Caco-2 (cell line): ENCODE data around the gene CFD. TPM values are rescaled to one million over a fixed set of nuclear protein-coding genes. Genes with fewer than 3 reads are reported as not detected.
"Not testable (repeated sequence)": the region's sequence is repeated elsewhere in the genome, so short reads cannot be mapped to it uniquely, and the experiment has no call there.

Experiments used
- BruUV-seq: library from RNA; stranded (reverse); fragments of 400-500 nt; replicated peaks from 2 replicates; lab custom pipeline; 2021; lab: Mats Ljungman, UMichigan
- CTCF ChIA-PET: fragments of 300-600 bp; sonication (Branson Sonifier 250); formaldehyde crosslinking; loops from one replicate; lab custom pipeline; 2022; ENCODE audit warnings: antibody characterized with exemption; lab: Charles Lee
- POLR2A ChIA-PET: fragments of 300-600 bp; sonication (Branson Sonifier 250); formaldehyde crosslinking; loops from one replicate; lab custom pipeline; 2022; ENCODE audit warnings: antibody characterized with exemption; lab: Charles Lee
- DNase-seq, 2 experiments: peaks; one replicate each; pipeline versions ENCODE4 v3.0.0 to v3.0.0-alpha.2; 2020 to 2022
- H3K27me3 ChIP-seq: replicated peaks from 2 replicates; pipeline ENCODE4 v1.6.0; 2011; ENCODE audit warnings: low read length; ENCODE audit not compliant: control insufficient read depth, insufficient read depth
- H3K36me3 ChIP-seq: 2 replicates; pipeline ENCODE4 v1.5.1; 2011; ENCODE audit warnings: low read length; ENCODE audit not compliant: control insufficient read depth, insufficient read depth
- H3K4me1 ChIP-seq: fragments of 250-450 bp; sonication (Bioruptor Pico); 2 replicates; pipeline ENCODE4 v1.5.1; 2020; ENCODE audit warnings: mild to moderate bottlenecking
- H3K4me3 ChIP-seq: 2 replicates; pipeline ENCODE4 v1.5.1; 2011; ENCODE audit warnings: low read depth, mild to moderate bottlenecking, control low read depth, low read length
- H3K9me3 ChIP-seq: fragments of 250-450 bp; sonication (Bioruptor Pico); 2 replicates; pipeline ENCODE4 v1.5.1; 2020; ENCODE audit warnings: mild to moderate bottlenecking, moderate library complexity
- H3K27ac Mint-ChIP-seq: one replicate; pipeline ENCODE4 v1.8.0; 2022; ENCODE audit warnings: mixed read lengths; ENCODE audit not compliant: unreplicated experiment
- H3K27me3 Mint-ChIP-seq: one replicate; pipeline ENCODE4 v1.8.0; 2022; ENCODE audit warnings: mixed read lengths; ENCODE audit not compliant: insufficient read depth, unreplicated experiment
- H3K36me3 Mint-ChIP-seq: one replicate; pipeline ENCODE4 v1.8.0; 2022; ENCODE audit warnings: mild to moderate bottlenecking, mixed read lengths; ENCODE audit not compliant: insufficient read depth, unreplicated experiment
- H3K4me1 Mint-ChIP-seq: one replicate; pipeline ENCODE4 v1.8.0; 2022; ENCODE audit warnings: low read depth, mixed read lengths; ENCODE audit not compliant: unreplicated experiment
- H3K4me3 Mint-ChIP-seq: one replicate; pipeline ENCODE4 v1.8.0; 2022; ENCODE audit warnings: mild to moderate bottlenecking, moderate library complexity, mixed read lengths; ENCODE audit not compliant: unreplicated experiment
- H3K9me3 Mint-ChIP-seq: one replicate; pipeline ENCODE4 v1.8.0; 2022; ENCODE audit warnings: mixed read lengths; ENCODE audit not compliant: unreplicated experiment
- CTCF ChIP-seq, 2 experiments: fragments of 200-600 bp in 1 of 2; IDR thresholded peaks; 1 replicate in 1 of 2; 2 replicates in 1 of 2; pipeline versions ENCODE4 v1.5.1 to v1.8.0; 2011 to 2022; ENCODE audit warnings: antibody characterized with exemption in 1 of 2, control low read depth in 1 of 2, inconsistent platforms in 1 of 2, low read depth in 1 of 2, low read length in 1 of 2, mild to moderate bottlenecking in 1 of 2, moderate library complexity in 1 of 2; ENCODE audit not compliant: insufficient read depth in 1 of 2, severe bottlenecking in 1 of 2, unreplicated experiment in 1 of 2
- intact Hi-C: fragments of 100-400 bp; cut with micrococcal nuclease; formaldehyde crosslinking; loops from one replicate; pipeline ENCODE4 v1.10.0; 2022; ENCODE audit not compliant: unreplicated experiment
- total RNA-seq: library from RNA; stranded (reverse); gene quantifications from 2 replicates; pipeline ENCODE4 v1.2.3, GENCODE V29; 2022

CFD gene
- total RNA-seq, 1 experiment from 2014 or later: 6.1 TPM

- Histone ChIP-seq H3K27me3 (no peaks in the 10 kb centered on the region), H3K9me3 (no peaks in the 10 kb centered on the region), H3K4me3 (no peak overlapping the region), H3K36me3 (peaks cover 2% of the 10 kb centered on the region), H3K4me1 (peaks cover 1% of the 10 kb centered on the region; the same call in 1 of the 2 replicates)
- POLR2A ChIA-PET: no interaction called here
- H3K4me3 Mint-ChIP-seq: no peak overlapping the region
- peaks cover 38% of the 10 kb centered on the region for H3K36me3 Mint-ChIP-seq
- H3K27ac Mint-ChIP-seq: no peak overlapping the region
- DNase-seq: no peak
- no TSS peak for BruUV-seq
- no peaks in the 10 kb centered on the region for H3K27me3 Mint-ChIP-seq
- H3K9me3 Mint-ChIP-seq: no peaks in the 10 kb centered on the region
- no peak for TF ChIP-seq CTCF (IDR thresholded peaks at IDR 0.05; ENCODE audit: insufficient read depth in 1 of 2, low read depth in 1 of 2, low read length in 1 of 2, severe bottlenecking in 1 of 2, unreplicated experiment in 1 of 2)
- intact Hi-C loops: no loop called here
- CTCF ChIA-PET: interaction anchor here (0.6 kb wide), 1 partner anchor 90 kb away, joined by 14 read pairs; no protein-coding TSS in a partner anchor
- no peaks in the 10 kb centered on the region for H3K4me1 Mint-ChIP-seq
These were observed 30.3 kb downstream of the CFD start for GRCh38 chr19:889662-890295.

GRCh38 chr19:890831-891230 is 31.4 kb downstream of the CFD start:
- no peaks in the 10 kb centered on the region for H3K4me1 Mint-ChIP-seq
- Histone ChIP-seq H3K27me3 (no peaks in the 10 kb centered on the region), H3K4me1 (no peaks in the 10 kb centered on the region), H3K4me3 (no peak overlapping the region), H3K36me3 (peaks cover 2% of the 10 kb centered on the region), H3K9me3 (no peaks in the 10 kb centered on the region)
- H3K27ac Mint-ChIP-seq: peak overlapping the region; percentile 66
- H3K9me3 Mint-ChIP-seq: no peaks in the 10 kb centered on the region
- H3K36me3 Mint-ChIP-seq: peaks cover 38% of the 10 kb centered on the region
- POLR2A ChIA-PET: no interaction called here
- no TSS peak for BruUV-seq
- DNase-seq: no peak
- intact Hi-C loops: no loop called here
- CTCF ChIA-PET: no interaction called here
- peak overlapping the region; percentile 67 for H3K4me3 Mint-ChIP-seq
- TF ChIP-seq CTCF (IDR thresholded peaks at IDR 0.05; ENCODE audit: insufficient read depth in 1 of 2, low read depth in 1 of 2, low read length in 1 of 2, severe bottlenecking in 1 of 2, unreplicated experiment in 1 of 2): no peak
- no peaks in the 10 kb centered on the region for H3K27me3 Mint-ChIP-seq

- POLR2A ChIA-PET, DNase-seq, H3K36me3 ChIP-seq, H3K27me3 ChIP-seq, CTCF ChIA-PET, H3K4me1 ChIP-seq, H3K9me3 Mint-ChIP-seq, H3K4me1 Mint-ChIP-seq, BruUV-seq, H3K27me3 Mint-ChIP-seq, intact Hi-C loops, H3K9me3 ChIP-seq: not testable (repeated sequence)
- H3K36me3 Mint-ChIP-seq: peaks cover 38% of the 10 kb centered on the region
- peak overlapping the region; percentile 84 for H3K4me3 ChIP-seq
- H3K27ac Mint-ChIP-seq: peak overlapping the region; percentile 99
- peak overlapping the region; percentile 85 for H3K4me3 Mint-ChIP-seq
These were observed 32.1 kb downstream of the CFD start for GRCh38 chr19:891421-892200.
